GM12878 (cell line): ENCODE data around the gene PAX3.

Experiments
- CEBPB ChIP-seq, 2 experiments: fragments of 150-350 bp in 1 of 2; IDR thresholded peaks; 2 replicates each; pipeline ENCODE4 v1.6.1; 2012 to 2014; ENCODE audit warnings: low read depth in 2 of 2, low read length in 2 of 2, borderline replicate concordance in 1 of 2, inconsistent platforms in 1 of 2
- CHD1 ChIP-seq: IDR thresholded peaks from 2 replicates; pipeline ENCODE4 v1.6.1; 2012; ENCODE audit warnings: low read depth, low read length, improper control_type of control experiment
- GATAD2B ChIP-seq: fragments of 450-650 bp; conservative IDR thresholded peaks from 2 replicates; pipeline ENCODE4 v1.6.1; 2017; ENCODE audit warnings: low read depth, mild to moderate bottlenecking, moderate library complexity
- POLR2A ChIP-seq: IDR thresholded peaks from 2 replicates; pipeline ENCODE4 v1.6.1; 2011; ENCODE audit warnings: low read depth, mild to moderate bottlenecking, low read length
- TAF1 ChIP-seq: IDR thresholded peaks from 2 replicates; pipeline ENCODE4 v1.6.1; 2011; ENCODE audit warnings: mild to moderate bottlenecking, low read depth, low read length, borderline replicate concordance
- TF ChIP-seq, protein P1 (sequence below), 3 experiments: IDR thresholded peaks in 2 of 3; conservative IDR thresholded peaks in 1 of 3; 2 replicates each; pipeline ENCODE4 v1.5.1; 2011; ENCODE audit warnings: low read depth in 3 of 3, low read length in 3 of 3, mild to moderate bottlenecking in 3 of 3, control low read depth in 2 of 3, moderate library complexity in 2 of 3, inconsistent platforms in 1 of 3, mixed read lengths in 1 of 3; ENCODE audit not compliant: control insufficient read depth in 2 of 3, insufficient read depth in 1 of 3; ENCODE audit errors: extremely low read depth in 1 of 3
- TF ChIP-seq, protein P2 (sequence below): IDR thresholded peaks from 2 replicates; pipeline ENCODE4 v1.6.1; 2012; ENCODE audit warnings: low read depth, low read length, improper control_type of control experiment

DNA sequence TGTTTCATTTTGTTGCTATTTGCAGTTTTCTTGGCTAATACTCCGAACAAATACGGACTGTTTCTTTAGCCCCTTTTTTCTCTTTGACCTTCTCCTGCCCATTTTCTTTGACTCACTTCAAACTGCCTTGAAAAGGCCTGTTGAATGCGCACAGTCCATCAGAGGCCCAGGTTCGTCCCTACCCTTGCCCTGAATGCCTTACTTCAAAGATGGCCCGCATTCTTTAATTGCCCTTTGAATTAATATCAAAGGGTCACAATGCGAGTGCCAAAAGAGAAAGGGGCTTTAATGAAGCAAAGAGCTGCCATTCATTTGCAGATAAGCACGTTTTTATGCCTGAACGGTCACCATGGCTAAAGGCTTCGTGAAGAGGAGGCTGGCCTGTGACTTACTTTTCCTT lies 29.7 kb downstream of the PAX3 start:
- TF ChIP-seq CHD1: no peak
- TF ChIP-seq, protein P1, sequence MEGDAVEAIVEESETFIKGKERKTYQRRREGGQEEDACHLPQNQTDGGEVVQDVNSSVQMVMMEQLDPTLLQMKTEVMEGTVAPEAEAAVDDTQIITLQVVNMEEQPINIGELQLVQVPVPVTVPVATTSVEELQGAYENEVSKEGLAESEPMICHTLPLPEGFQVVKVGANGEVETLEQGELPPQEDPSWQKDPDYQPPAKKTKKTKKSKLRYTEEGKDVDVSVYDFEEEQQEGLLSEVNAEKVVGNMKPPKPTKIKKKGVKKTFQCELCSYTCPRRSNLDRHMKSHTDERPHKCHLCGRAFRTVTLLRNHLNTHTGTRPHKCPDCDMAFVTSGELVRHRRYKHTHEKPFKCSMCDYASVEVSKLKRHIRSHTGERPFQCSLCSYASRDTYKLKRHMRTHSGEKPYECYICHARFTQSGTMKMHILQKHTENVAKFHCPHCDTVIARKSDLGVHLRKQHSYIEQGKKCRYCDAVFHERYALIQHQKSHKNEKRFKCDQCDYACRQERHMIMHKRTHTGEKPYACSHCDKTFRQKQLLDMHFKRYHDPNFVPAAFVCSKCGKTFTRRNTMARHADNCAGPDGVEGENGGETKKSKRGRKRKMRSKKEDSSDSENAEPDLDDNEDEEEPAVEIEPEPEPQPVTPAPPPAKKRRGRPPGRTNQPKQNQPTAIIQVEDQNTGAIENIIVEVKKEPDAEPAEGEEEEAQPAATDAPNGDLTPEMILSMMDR (IDR thresholded peaks at IDR 0.05 in 2 of 3, conservative IDR thresholded peaks at IDR 0.05 in 1 of 3; ENCODE audit: control insufficient read depth in 2 of 3, extremely low read depth in 1 of 3, insufficient read depth in 1 of 3, low read depth in 3 of 3, low read length in 3 of 3): no peak
- TF ChIP-seq GATAD2B: no peak
- TF ChIP-seq TAF1: no peak
- TF ChIP-seq, protein P2, sequence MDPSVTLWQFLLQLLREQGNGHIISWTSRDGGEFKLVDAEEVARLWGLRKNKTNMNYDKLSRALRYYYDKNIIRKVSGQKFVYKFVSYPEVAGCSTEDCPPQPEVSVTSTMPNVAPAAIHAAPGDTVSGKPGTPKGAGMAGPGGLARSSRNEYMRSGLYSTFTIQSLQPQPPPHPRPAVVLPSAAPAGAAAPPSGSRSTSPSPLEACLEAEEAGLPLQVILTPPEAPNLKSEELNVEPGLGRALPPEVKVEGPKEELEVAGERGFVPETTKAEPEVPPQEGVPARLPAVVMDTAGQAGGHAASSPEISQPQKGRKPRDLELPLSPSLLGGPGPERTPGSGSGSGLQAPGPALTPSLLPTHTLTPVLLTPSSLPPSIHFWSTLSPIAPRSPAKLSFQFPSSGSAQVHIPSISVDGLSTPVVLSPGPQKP: no peak
- no peak for TF ChIP-seq POLR2A
- TF ChIP-seq CEBPB (IDR thresholded peaks at IDR 0.05; ENCODE audit: borderline replicate concordance in 1 of 2, low read depth in 2 of 2, low read length in 2 of 2): no peak
